Endodermal cell (in vitro differentiated cells): ENCODE data around the gene CAMTA1. TPM values are rescaled to one million over a fixed set of nuclear protein-coding genes. Genes with fewer than 3 reads are reported as not detected.

Experiments
- DNase-seq: peaks from one replicate; pipeline ENCODE4 v3.0.0-alpha.2; 2017
- H3K27ac ChIP-seq: 2 replicates; pipeline ENCODE4 v1.5.1; 2013; ENCODE audit warnings: mild to moderate bottlenecking, low read depth, low read length, moderate library complexity
- H3K27me3 ChIP-seq: 2 replicates; pipeline ENCODE4 v1.6.1; 2013; ENCODE audit warnings: mild to moderate bottlenecking, low read length, moderate library complexity; ENCODE audit not compliant: insufficient read depth, control insufficient read depth, poor library complexity, severe bottlenecking
- H3K36me3 ChIP-seq: 2 replicates; pipeline ENCODE4 v1.7.0; 2013; ENCODE audit warnings: mild to moderate bottlenecking, low read length, moderate library complexity; ENCODE audit not compliant: control insufficient read depth, insufficient read depth
- H3K4me1 ChIP-seq: one replicate; pipeline ENCODE4 v1.7.0; 2013; ENCODE audit warnings: low read length; ENCODE audit not compliant: control insufficient read depth, insufficient read depth
- H3K4me3 ChIP-seq: 2 replicates; pipeline ENCODE4 v1.5.1; 2013; ENCODE audit warnings: mild to moderate bottlenecking, low read length, moderate library complexity
- H3K9ac ChIP-seq: 2 replicates; pipeline ENCODE4 v1.6.1; 2013; ENCODE audit warnings: mild to moderate bottlenecking, low read length, moderate library complexity; ENCODE audit not compliant: poor library complexity, severe bottlenecking; ENCODE audit errors: extremely low read depth
- H3K9me3 ChIP-seq: 2 replicates; pipeline ENCODE4 v1.6.1; 2013; ENCODE audit warnings: mild to moderate bottlenecking, low read length, moderate library complexity; ENCODE audit not compliant: control insufficient read depth
- H3K27ac Mint-ChIP-seq: 2 replicates; pipeline ENCODE4 v1.8.0; 2020; ENCODE audit warnings: mixed read lengths
- H3K27me3 Mint-ChIP-seq: 2 replicates; pipeline ENCODE4 v1.8.0; 2021; ENCODE audit warnings: mild to moderate bottlenecking, mixed read lengths; ENCODE audit not compliant: insufficient read depth
- H3K36me3 Mint-ChIP-seq: 2 replicates; pipeline ENCODE4 v1.8.0; 2020; ENCODE audit warnings: low read depth, mixed read lengths
- H3K4me1 Mint-ChIP-seq: 2 replicates; pipeline ENCODE4 v1.8.0; 2020; ENCODE audit warnings: mixed read lengths
- H3K4me3 Mint-ChIP-seq: 2 replicates; pipeline ENCODE4 v1.8.0; 2020; ENCODE audit warnings: mild to moderate bottlenecking, moderate library complexity, mixed read lengths
- H3K9me3 Mint-ChIP-seq: 2 replicates; pipeline ENCODE4 v1.8.0; 2020; ENCODE audit warnings: mild to moderate bottlenecking, mixed read lengths
- whole genome bisulfite sequencing, 2 experiments: methylation state at CpG; one replicate each; pipeline versions ENCODE4 v1.1.5 to v1.1.7; 2013; ENCODE audit warnings: missing lambda C conversion rate in 2 of 2, mixed read lengths in 1 of 2; ENCODE audit not compliant: insufficient coverage in 1 of 2, insufficient read length in 1 of 2; 5-methylcytosine and 5-hydroxymethylcytosine counted together
- total RNA-seq, 2 donors: library from RNA; stranded (reverse); fragmentation: NEBNext Ultra II Directional in 1 of 2; extraction: Animal tissue kit (Norgen Biotek cat#: 25700) in 1 of 2; gene quantifications; 2 replicates in 1 of 2; 3 replicates in 1 of 2; pipeline ENCODE4 v1.2.1, GENCODE V29; 2021
- TF ChIP-seq, protein P1 (sequence below): fragments of 200-600 bp; sonication (generic); conservative IDR thresholded peaks from 2 replicates; pipeline ENCODE4 v1.5.0; 2021; ENCODE audit warnings: antibody characterized with exemption, mild to moderate bottlenecking

Gene CAMTA1
- total RNA-seq, 2 donors from 2014 or later = 123 to 137 TPM

- H3K9me3 ChIP-seq = no peaks in the 10 kb centered on the region
- no peaks in the 10 kb centered on the region for H3K4me1 Mint-ChIP-seq
- TF ChIP-seq, protein P1, sequence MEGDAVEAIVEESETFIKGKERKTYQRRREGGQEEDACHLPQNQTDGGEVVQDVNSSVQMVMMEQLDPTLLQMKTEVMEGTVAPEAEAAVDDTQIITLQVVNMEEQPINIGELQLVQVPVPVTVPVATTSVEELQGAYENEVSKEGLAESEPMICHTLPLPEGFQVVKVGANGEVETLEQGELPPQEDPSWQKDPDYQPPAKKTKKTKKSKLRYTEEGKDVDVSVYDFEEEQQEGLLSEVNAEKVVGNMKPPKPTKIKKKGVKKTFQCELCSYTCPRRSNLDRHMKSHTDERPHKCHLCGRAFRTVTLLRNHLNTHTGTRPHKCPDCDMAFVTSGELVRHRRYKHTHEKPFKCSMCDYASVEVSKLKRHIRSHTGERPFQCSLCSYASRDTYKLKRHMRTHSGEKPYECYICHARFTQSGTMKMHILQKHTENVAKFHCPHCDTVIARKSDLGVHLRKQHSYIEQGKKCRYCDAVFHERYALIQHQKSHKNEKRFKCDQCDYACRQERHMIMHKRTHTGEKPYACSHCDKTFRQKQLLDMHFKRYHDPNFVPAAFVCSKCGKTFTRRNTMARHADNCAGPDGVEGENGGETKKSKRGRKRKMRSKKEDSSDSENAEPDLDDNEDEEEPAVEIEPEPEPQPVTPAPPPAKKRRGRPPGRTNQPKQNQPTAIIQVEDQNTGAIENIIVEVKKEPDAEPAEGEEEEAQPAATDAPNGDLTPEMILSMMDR = no peak
- WGBS, 2 experiments = 94 to 100% methylated on average over 4 to 5 of the region's 5 CpGs
- H3K9ac ChIP-seq = no peak overlapping the region
- no peak overlapping the region for H3K27ac Mint-ChIP-seq
- H3K27me3 Mint-ChIP-seq = no peaks in the 10 kb centered on the region
- DNase-seq = no peak
- no peaks in the 10 kb centered on the region for H3K4me1 ChIP-seq
- no peaks in the 10 kb centered on the region for H3K27me3 ChIP-seq
- no peaks in the 10 kb centered on the region for H3K36me3 Mint-ChIP-seq
- no peaks in the 10 kb centered on the region for H3K9me3 Mint-ChIP-seq
- H3K4me3 ChIP-seq = no peak overlapping the region
- H3K4me3 Mint-ChIP-seq = no peak overlapping the region
- no peaks in the 10 kb centered on the region for H3K36me3 ChIP-seq
- H3K27ac ChIP-seq = no peak overlapping the region
Observed at GRCh38 chr1:7475691-7476090, 690.4 kb downstream of the CAMTA1 start.

GRCh38 chr1:7476402-7476801, 691.1 kb downstream of the CAMTA1 start:
- Mint-ChIP-seq H3K4me1 (no peaks in the 10 kb centered on the region), H3K4me3 (no peak overlapping the region), H3K27ac (no peak overlapping the region), H3K9me3 (no peaks in the 10 kb centered on the region), H3K27me3 (no peaks in the 10 kb centered on the region), H3K36me3 (no peaks in the 10 kb centered on the region)
- Histone ChIP-seq H3K27ac (no peak overlapping the region), H3K9me3 (no peaks in the 10 kb centered on the region), H3K27me3 (no peaks in the 10 kb centered on the region), H3K9ac (no peak overlapping the region), H3K4me1 (no peaks in the 10 kb centered on the region), H3K4me3 (no peak overlapping the region), H3K36me3 (no peaks in the 10 kb centered on the region)
- no peak for DNase-seq
- 93 to 100% methylated on average over 1 to 2 of the region's 2 CpGs for WGBS, 2 experiments
- TF ChIP-seq, protein P1 = no peak

DNA sequence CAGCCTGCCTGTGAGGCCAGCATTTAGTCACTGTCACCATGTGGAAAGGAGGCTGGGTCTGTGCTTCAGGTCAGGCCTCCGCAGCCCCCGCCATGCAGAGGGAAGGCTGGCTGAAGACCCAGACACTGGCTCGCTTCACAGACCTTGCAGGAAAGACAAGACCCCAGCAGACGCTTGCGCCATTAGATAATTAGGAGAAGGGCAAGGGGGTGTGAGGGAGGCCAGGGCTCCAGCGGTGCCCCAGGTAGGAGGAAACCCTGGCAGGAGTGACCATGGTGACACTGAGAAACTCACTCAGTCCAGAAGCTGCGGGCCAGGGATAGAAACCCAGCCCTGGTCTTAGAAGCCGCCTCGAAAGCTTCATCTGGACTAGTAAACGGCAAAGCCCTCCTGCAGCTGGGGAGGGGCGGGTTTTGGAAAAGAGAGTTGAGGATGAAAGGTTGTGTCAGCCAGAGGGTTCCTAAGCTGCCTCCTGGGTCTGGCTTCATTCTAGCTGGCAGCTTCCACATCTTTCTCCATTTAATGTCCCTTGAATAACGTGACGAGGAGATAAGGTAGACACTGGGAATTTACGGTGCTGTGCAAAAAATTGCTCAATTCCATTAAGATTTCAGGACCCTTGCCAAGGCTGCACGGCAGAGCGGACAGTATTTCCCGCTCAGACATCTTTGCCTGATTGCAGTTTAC, 691.8 kb downstream of the CAMTA1 start:
- TF ChIP-seq, protein P1 = no peak
- Mint-ChIP-seq H3K27me3 (no peaks in the 10 kb centered on the region), H3K36me3 (no peaks in the 10 kb centered on the region), H3K27ac (no peak overlapping the region), H3K4me1 (no peaks in the 10 kb centered on the region), H3K9me3 (no peaks in the 10 kb centered on the region), H3K4me3 (no peak overlapping the region)
- no peaks in the 10 kb centered on the region for H3K9me3 ChIP-seq
- H3K27ac ChIP-seq = no peak overlapping the region
- no peak overlapping the region for H3K9ac ChIP-seq
- no peak overlapping the region for H3K4me3 ChIP-seq
- H3K27me3 ChIP-seq = no peaks in the 10 kb centered on the region
- no peaks in the 10 kb centered on the region for H3K4me1 ChIP-seq
- DNase-seq = no peak
- WGBS, 2 experiments = 89% methylated on average over 12 to 17 of the region's 17 CpGs
- no peaks in the 10 kb centered on the region for H3K36me3 ChIP-seq
